Stromal cell of bone marrow (primary cell): Measurements from ENCODE around the gene TWIST2.
A peak's percentile ranks its signal among the peaks of the same experiment; 100 is the strongest.

Experiments used
- DNase-seq: peaks from one replicate; pipeline ENCODE4 v3.0.0-alpha.2; 2012; ENCODE audit warnings: low read depth

Gene TWIST2

GRCh38 chr2:238939521-238940403 is 91.9 kb downstream of the TWIST2 start:
- no peak for DNase-seq

DNA sequence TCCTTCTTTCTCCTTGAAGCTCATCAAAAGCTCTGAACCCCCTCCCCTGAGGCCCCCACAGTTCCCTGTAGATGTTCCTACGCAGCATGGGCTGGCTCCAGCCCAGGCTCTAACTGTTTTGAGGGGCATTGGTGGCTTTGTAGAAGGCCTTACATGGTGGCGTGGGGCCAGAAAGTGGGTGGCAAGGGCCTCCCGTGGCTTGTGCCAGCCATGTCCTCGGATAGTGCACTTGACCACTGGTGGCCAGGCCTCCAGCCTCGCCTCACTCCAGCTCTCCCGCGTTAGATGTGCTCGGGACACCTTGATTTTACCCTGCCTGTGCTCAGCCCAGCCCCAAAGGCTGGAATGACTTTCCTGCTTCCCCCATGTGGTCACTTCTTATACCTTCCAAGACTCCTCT is 92.9 kb downstream of the TWIST2 start:
- no peak for DNase-seq

GRCh38 chr2:238941262-238941792 is 93.4 kb downstream of the TWIST2 start:
- DNase-seq: no peak

GRCh38 chr2:238942080-238942725 is 94.3 kb downstream of the TWIST2 start:
- no peak for DNase-seq

DNA sequence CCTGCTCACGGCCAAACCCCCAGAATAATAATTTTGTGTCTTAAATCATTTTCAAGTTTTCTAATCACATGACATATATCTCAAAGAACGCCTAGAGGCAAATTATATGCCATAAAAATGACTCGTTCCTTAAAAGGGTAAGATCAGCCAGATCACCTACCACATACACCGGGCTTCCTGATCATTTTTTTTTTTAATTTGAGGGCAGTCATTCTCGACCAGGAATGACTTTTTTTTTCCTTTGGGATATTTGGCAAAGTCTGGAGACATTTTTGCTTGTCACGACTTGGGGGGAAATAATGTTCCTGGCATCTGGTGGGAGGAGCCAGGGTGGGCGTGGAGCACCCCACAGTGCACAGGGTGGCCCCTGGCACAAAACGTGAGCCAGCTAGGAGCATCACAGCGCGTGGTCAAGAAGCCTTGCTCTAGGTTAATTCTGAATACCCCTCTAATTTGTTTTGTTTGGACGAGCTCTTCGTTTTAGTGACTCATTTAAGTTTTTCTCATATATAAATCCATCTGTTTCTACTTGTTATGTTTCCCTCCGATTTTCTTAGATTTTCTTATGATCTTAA is 94.9 kb downstream of the TWIST2 start:
- no peak for DNase-seq

- no peak for DNase-seq
Measured at GRCh38 chr2:238943338-238944067, 95.6 kb downstream of the TWIST2 start.

DNA sequence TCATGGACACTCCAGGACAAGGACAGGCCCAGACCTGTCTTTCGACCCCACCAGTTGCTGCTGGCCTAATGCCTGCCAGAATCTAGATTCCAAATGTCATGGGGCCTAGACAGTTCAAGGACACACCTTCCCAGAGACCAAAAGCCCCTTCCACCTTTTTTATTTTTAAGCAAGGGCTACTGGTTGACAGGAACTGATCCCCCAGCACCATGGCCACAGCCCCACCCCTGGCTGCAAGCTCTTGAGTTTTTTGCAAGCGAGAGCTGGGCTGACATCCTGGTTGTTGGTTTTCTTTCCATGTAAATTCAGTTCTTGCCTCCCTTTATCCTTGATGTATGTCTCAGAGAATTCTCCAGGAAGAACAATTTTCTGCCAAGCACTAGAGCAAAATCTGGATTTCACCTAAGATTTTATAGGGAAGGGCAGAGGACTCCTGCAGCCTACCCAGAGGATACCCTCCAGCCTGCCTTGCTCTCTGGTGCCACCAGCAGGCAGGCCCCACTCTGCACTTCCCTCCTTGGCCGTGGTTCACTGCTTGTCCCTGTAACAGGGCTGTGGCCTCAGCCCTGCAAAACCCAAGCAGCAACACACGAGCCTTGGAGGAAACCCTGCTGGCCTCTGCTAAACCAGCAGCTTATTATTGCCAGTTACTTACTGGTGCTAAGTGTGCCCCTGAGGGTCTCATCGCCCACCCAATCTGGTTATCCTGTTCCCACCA is 97.7 kb downstream of the TWIST2 start:
- DNase-seq: peak; percentile 43

GRCh38 chr2:238946318-238947242 is 98.7 kb downstream of the TWIST2 start:
- no peak for DNase-seq

- DNase-seq: no peak
Measured at GRCh38 chr2:238947243-238947760, 99.4 kb downstream of the TWIST2 start.

- peak; percentile 85 for DNase-seq
Measured at GRCh38 chr2:238947920-238948710, 100.2 kb downstream of the TWIST2 start.

DNA sequence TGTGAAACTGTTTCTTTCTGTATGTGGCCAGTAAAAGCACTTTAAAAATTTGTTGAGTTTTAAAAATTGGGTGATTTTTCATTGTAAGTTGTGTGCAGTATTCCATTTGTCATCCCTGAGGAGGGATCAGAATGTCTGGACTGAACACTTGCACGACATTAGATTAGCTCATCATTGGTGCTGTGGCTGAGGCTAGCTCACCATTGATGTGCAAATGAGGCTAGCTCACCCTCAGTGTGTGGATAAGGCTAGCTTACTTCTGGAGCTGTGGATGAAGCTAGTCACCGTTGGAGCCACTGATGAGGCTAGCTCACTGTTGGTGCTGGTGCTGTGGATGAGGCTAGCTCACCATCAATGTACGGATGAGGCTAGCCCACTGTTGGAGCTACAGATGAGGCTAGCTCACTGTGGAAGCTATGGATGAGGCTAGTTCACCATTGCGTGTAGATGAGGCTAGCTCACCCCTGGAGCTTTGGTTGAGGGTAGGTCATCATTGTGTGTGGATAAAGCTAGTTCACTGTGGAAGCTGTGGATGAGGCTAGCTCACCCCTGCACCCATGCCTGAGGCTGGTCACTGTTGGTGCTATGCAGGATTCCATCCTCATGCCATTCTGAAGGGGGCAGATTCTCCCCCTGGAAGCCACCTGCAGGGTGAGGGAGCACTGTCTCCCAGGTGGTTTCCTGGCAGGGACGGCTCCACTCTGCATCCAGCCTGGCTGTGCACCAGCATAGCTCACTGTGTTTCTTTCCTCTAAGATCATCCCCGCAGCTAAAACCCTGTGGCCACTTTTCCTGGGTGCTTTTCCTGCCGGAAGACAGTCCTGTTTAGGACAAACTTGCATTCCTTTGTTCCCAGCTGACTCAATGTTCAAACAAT is 101.1 kb downstream of the TWIST2 start:
- DNase-seq: peak; percentile 28

- no peak for DNase-seq
Measured at GRCh38 chr2:238949710-238950345, 101.9 kb downstream of the TWIST2 start.

GRCh38 chr2:238950551-238950950 is 102.7 kb downstream of the TWIST2 start:
- no peak for DNase-seq

- DNase-seq: no peak
Measured at GRCh38 chr2:238952261-238952919, 104.5 kb downstream of the TWIST2 start.

- no peak for DNase-seq
Measured at GRCh38 chr2:238954841-238955591, 107.1 kb downstream of the TWIST2 start.
